Panc1 (cell line): Measurements from ENCODE around the gene GNAZ. TPM values are rescaled to one million over a fixed set of nuclear protein-coding genes. Genes with fewer than 3 reads are reported as not detected.

Source experiments
- ATAC-seq: fragments of 200-7000 bp; cut with Tn5 transposase; 2 replicates; pipeline ENCODE4 v1.9.1; 2020; ENCODE audit warnings: mild to moderate bottlenecking, moderate library complexity
- BruUV-seq: library from RNA; stranded (reverse); fragments of 400-500 nt; replicated peaks from 2 replicates; lab custom pipeline; 2021; lab: Mats Ljungman, UMichigan
- CTCF ChIA-PET: fragments of 300-600 bp; sonication (Branson Sonifier 250); formaldehyde crosslinking; loops from one replicate; lab custom pipeline; 2022; ENCODE audit warnings: antibody characterized with exemption; lab: Charles Lee
- POLR2A ChIA-PET: fragments of 300-600 bp; sonication (Branson Sonifier 250); formaldehyde crosslinking; loops from one replicate; lab custom pipeline; 2022; ENCODE audit warnings: antibody characterized with exemption; lab: Charles Lee
- DNase-seq: peaks from one replicate; pipeline ENCODE4 v3.0.0-alpha.2; 2010; ENCODE audit warnings: low read depth, low spot score
- H3K27ac ChIP-seq: 2 replicates; pipeline ENCODE4 v1.5.1; 2011; ENCODE audit warnings: mild to moderate bottlenecking, low read length, inconsistent platforms
- H3K27me3 ChIP-seq: fragments of 200-500 bp; sonication (Bioruptor generic); 2 replicates; pipeline ENCODE4 v1.6.0; 2014; ENCODE audit warnings: low read length, inconsistent platforms; ENCODE audit not compliant: control insufficient read depth, insufficient read depth
- H3K36me3 ChIP-seq: fragments of 200-500 bp; sonication (Bioruptor generic); 2 replicates; pipeline ENCODE4 v1.5.1; 2014; ENCODE audit warnings: inconsistent platforms, mild to moderate bottlenecking, low read length, moderate library complexity; ENCODE audit not compliant: control insufficient read depth, insufficient read depth
- H3K4me1 ChIP-seq: 2 replicates; pipeline ENCODE4 v1.5.1; 2011; ENCODE audit warnings: inconsistent platforms, mild to moderate bottlenecking, low read length, moderate library complexity; ENCODE audit not compliant: control insufficient read depth, insufficient read depth
- H3K4me3 ChIP-seq, 2 experiments: 2 replicates each; pipeline ENCODE4 v1.5.1; 2011 to 2012; ENCODE audit warnings: low read depth in 2 of 2, low read length in 2 of 2, mild to moderate bottlenecking in 2 of 2, inconsistent platforms in 1 of 2, moderate library complexity in 1 of 2
- H3K9me3 ChIP-seq: fragments of 200-500 bp; sonication (Bioruptor generic); 2 replicates; pipeline ENCODE4 v1.5.1; 2014; ENCODE audit warnings: low read depth, mild to moderate bottlenecking, inconsistent platforms, low read length, moderate library complexity; ENCODE audit not compliant: control insufficient read depth, insufficient read depth
- POLR2AphosphoS5 ChIP-seq: IDR thresholded peaks from 2 replicates; pipeline ENCODE4 v1.6.1; 2012; ENCODE audit warnings: mild to moderate bottlenecking, low read depth, low read length, moderate library complexity
- SIN3A ChIP-seq: IDR thresholded peaks from 2 replicates; pipeline ENCODE4 v1.6.1; 2012; ENCODE audit warnings: low read depth, mild to moderate bottlenecking, low read length, moderate library complexity, borderline replicate concordance; ENCODE audit not compliant: insufficient read depth
- TCF7L2 ChIP-seq: IDR thresholded peaks from 2 replicates; pipeline ENCODE4 v1.6.1; 2011; ENCODE audit warnings: mild to moderate bottlenecking, low read depth, low read length, inconsistent platforms
- in situ Hi-C: cut with HindIII; loops from 2 replicates; pipeline ENCODE4 v1.10.0; 2016; ENCODE audit warnings: low sequenced_read_pairs, low pct_unique_long_range_greater_than_20kb
- intact Hi-C: fragments of 100-400 bp; cut with micrococcal nuclease; formaldehyde crosslinking; loops from one replicate; pipeline ENCODE4 v1.10.0; 2022; ENCODE audit not compliant: unreplicated experiment
- total RNA-seq: library from RNA; stranded (reverse); gene quantifications from one replicate; pipeline ENCODE4 v1.2.1, GENCODE V29; 2021; ENCODE audit not compliant: unreplicated experiment
- TF ChIP-seq, protein P1 (sequence below): fragments of 450-650 bp; IDR thresholded peaks from 2 replicates; pipeline ENCODE4 v1.5.1; 2017; ENCODE audit warnings: mild to moderate bottlenecking
- TF ChIP-seq, protein P2 (sequence below), 2 experiments: IDR thresholded peaks; 2 replicates each; pipeline ENCODE4 v1.6.1; 2011 to 2012; ENCODE audit warnings: low read depth in 2 of 2, control low read depth in 1 of 2, low read length in 1 of 2, mild to moderate bottlenecking in 1 of 2, moderate library complexity in 1 of 2; ENCODE audit not compliant: insufficient read depth in 1 of 2

GNAZ gene
- total RNA-seq, 1 experiment from 2014 or later = 11.9 TPM

GRCh38 chr22:23094695-23095681 is 24.7 kb downstream of the GNAZ start:
- Histone ChIP-seq H3K27ac (no peak overlapping the region), H3K9me3 (no peaks in the 10 kb centered on the region), H3K36me3 (no peaks in the 10 kb centered on the region), H3K27me3 (no peaks in the 10 kb centered on the region), H3K4me1 (no peaks in the 10 kb centered on the region), H3K4me3 (no peak overlapping the region)
- DNase-seq (no peak), ATAC-seq (no peak)
- ChIA-PET CTCF (interaction anchor here (1.0 kb wide), 1 partner anchor 135 kb away, joined by 3 read pairs; no protein-coding TSS in a partner anchor), POLR2A (no interaction called here)
- BruUV-seq = no TSS peak
- TF ChIP-seq TCF7L2 = no peak
- TF ChIP-seq, protein P1, sequence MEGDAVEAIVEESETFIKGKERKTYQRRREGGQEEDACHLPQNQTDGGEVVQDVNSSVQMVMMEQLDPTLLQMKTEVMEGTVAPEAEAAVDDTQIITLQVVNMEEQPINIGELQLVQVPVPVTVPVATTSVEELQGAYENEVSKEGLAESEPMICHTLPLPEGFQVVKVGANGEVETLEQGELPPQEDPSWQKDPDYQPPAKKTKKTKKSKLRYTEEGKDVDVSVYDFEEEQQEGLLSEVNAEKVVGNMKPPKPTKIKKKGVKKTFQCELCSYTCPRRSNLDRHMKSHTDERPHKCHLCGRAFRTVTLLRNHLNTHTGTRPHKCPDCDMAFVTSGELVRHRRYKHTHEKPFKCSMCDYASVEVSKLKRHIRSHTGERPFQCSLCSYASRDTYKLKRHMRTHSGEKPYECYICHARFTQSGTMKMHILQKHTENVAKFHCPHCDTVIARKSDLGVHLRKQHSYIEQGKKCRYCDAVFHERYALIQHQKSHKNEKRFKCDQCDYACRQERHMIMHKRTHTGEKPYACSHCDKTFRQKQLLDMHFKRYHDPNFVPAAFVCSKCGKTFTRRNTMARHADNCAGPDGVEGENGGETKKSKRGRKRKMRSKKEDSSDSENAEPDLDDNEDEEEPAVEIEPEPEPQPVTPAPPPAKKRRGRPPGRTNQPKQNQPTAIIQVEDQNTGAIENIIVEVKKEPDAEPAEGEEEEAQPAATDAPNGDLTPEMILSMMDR = no peak
- TF ChIP-seq POLR2AphosphoS5 = no peak
- no peak for TF ChIP-seq SIN3A
- TF ChIP-seq, protein P2, sequence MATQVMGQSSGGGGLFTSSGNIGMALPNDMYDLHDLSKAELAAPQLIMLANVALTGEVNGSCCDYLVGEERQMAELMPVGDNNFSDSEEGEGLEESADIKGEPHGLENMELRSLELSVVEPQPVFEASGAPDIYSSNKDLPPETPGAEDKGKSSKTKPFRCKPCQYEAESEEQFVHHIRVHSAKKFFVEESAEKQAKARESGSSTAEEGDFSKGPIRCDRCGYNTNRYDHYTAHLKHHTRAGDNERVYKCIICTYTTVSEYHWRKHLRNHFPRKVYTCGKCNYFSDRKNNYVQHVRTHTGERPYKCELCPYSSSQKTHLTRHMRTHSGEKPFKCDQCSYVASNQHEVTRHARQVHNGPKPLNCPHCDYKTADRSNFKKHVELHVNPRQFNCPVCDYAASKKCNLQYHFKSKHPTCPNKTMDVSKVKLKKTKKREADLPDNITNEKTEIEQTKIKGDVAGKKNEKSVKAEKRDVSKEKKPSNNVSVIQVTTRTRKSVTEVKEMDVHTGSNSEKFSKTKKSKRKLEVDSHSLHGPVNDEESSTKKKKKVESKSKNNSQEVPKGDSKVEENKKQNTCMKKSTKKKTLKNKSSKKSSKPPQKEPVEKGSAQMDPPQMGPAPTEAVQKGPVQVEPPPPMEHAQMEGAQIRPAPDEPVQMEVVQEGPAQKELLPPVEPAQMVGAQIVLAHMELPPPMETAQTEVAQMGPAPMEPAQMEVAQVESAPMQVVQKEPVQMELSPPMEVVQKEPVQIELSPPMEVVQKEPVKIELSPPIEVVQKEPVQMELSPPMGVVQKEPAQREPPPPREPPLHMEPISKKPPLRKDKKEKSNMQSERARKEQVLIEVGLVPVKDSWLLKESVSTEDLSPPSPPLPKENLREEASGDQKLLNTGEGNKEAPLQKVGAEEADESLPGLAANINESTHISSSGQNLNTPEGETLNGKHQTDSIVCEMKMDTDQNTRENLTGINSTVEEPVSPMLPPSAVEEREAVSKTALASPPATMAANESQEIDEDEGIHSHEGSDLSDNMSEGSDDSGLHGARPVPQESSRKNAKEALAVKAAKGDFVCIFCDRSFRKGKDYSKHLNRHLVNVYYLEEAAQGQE (IDR thresholded peaks at IDR 0.05; ENCODE audit: insufficient read depth in 1 of 2, low read depth in 2 of 2, low read length in 1 of 2) = no peak
- intact Hi-C loops = no loop called here
- in situ Hi-C loops = no loop called here

- in situ Hi-C loops = no loop called here
- CTCF ChIA-PET = interaction anchor here (1.0 kb wide), 1 partner anchor 136 kb away, joined by 3 read pairs; no protein-coding TSS in a partner anchor
These were observed 25.5 kb downstream of the GNAZ start for GRCh38 chr22:23095733-23096342.

More at GRCh38 chr22:23095733-23096342, 25.5 kb downstream of the GNAZ start:
- no peak overlapping the region for H3K4me3 ChIP-seq
- no TSS peak for BruUV-seq
- TF ChIP-seq, protein P1 = no peak
- TF ChIP-seq TCF7L2 = no peak
- TF ChIP-seq POLR2AphosphoS5 = no peak
- TF ChIP-seq SIN3A = no peak
- ATAC-seq (no peak), DNase-seq (no peak)
- no peak overlapping the region for H3K27ac ChIP-seq
- no peaks in the 10 kb centered on the region for H3K9me3 ChIP-seq
- POLR2A ChIA-PET = no interaction called here
- H3K36me3 ChIP-seq = no peaks in the 10 kb centered on the region
- intact Hi-C loops = no loop called here
- H3K27me3 ChIP-seq = no peaks in the 10 kb centered on the region
- no peaks in the 10 kb centered on the region for H3K4me1 ChIP-seq
